Neural cell (in vitro differentiated cells): Measurements from ENCODE around the gene PKDCC.

Experiments used
- CTCF ChIP-seq: fragments of 450-650 bp; IDR thresholded peaks from 2 replicates; pipeline ENCODE4 v1.5.1; 2014; ENCODE audit warnings: antibody characterized with exemption, mild to moderate bottlenecking, moderate library complexity; ENCODE audit not compliant: poor library complexity, severe bottlenecking
- REST ChIP-seq: IDR thresholded peaks from 2 replicates; pipeline ENCODE4 v1.6.1; 2012; ENCODE audit warnings: borderline replicate concordance

GRCh38 chr2:42100683-42101205, 52.9 kb downstream of the PKDCC start:
- TF ChIP-seq CTCF (no peak), REST (no peak)
